K562 (cell line): ENCODE measurements around the gene ZBTB22. TPM values are rescaled to one million over a fixed set of nuclear protein-coding genes. Genes with fewer than 3 reads are reported as not detected.

Experiments used
- ADNP ChIP-seq: fragments of 200-800 bp; sonication (Bioruptor generic); IDR thresholded peaks from 2 replicates; pipeline ENCODE4 v1.6.1; 2016; ENCODE audit warnings: missing genetic modification characterization, missing compliant biosample characterization
- AFF1 ChIP-seq, 2 experiments: fragments of 450-650 bp; IDR thresholded peaks; 2 replicates each; pipeline ENCODE4 v1.6.1; 2018; ENCODE audit warnings: mild to moderate bottlenecking in 2 of 2, low read depth in 1 of 2; ENCODE audit not compliant: partially characterized antibody in 2 of 2
- CEBPB ChIP-seq: fragments of 450-650 bp; IDR thresholded peaks from 2 replicates; pipeline ENCODE4 v1.6.1; 2016; ENCODE audit warnings: missing genetic modification characterization, missing compliant biosample characterization
- FOXK1 ChIP-seq: sonication (generic); formaldehyde crosslinking; IDR thresholded peaks from 2 replicates; pipeline ENCODE4 v1.8.0; 2022; ENCODE audit warnings: missing genetic modification reagents, mild to moderate bottlenecking, borderline replicate concordance
- HDAC3 ChIP-seq: fragments of 450-650 bp; IDR thresholded peaks from 2 replicates; pipeline ENCODE4 v1.6.1; 2018; ENCODE audit warnings: borderline replicate concordance, mild to moderate bottlenecking, moderate library complexity; ENCODE audit not compliant: partially characterized antibody
- MEF2D ChIP-seq: conservative IDR thresholded peaks from 2 replicates; pipeline ENCODE4 v1.6.1; 2016; ENCODE audit warnings: low read depth, missing genetic modification characterization, missing compliant biosample characterization
- NR3C1 ChIP-seq: sonication (generic); formaldehyde crosslinking; IDR thresholded peaks from 2 replicates; pipeline ENCODE4 v1.8.1; 2022; ENCODE audit warnings: missing genetic modification reagents
- NR4A1 ChIP-seq, 2 experiments: fragments of 250-450 bp in 1 of 2; fragments of 450-650 bp in 1 of 2; sonication (Bioruptor Pico) in 1 of 2; IDR thresholded peaks; 2 replicates each; pipeline versions ENCODE4 v1.4.0 to v1.6.1; 2016 to 2020; ENCODE audit warnings: mild to moderate bottlenecking in 2 of 2, missing compliant biosample characterization in 1 of 2, missing genetic modification characterization in 1 of 2, moderate library complexity in 1 of 2
- POLR2AphosphoS2 ChIP-seq: IDR thresholded peaks from 2 replicates; pipeline ENCODE4 v1.6.1; 2012; ENCODE audit warnings: low read length, improper control_type of control experiment
- POLR2B ChIP-seq: fragments of 450-650 bp; IDR thresholded peaks from 2 replicates; pipeline ENCODE4 v1.6.1; 2018; ENCODE audit warnings: low read depth; ENCODE audit not compliant: partially characterized antibody
- TCF7 ChIP-seq: sonication (generic); IDR thresholded peaks from 2 replicates; pipeline ENCODE4 v1.6.1; 2016; ENCODE audit warnings: antibody characterized with exemption, borderline replicate concordance
- YBX1 ChIP-seq: fragments of 450-650 bp; IDR thresholded peaks from 2 replicates; pipeline ENCODE4 v1.7.1; 2016; ENCODE audit warnings: mild to moderate bottlenecking
- polyA plus RNA-seq, 8 experiments: library from polyadenylated mRNA; depleted of rRNA in 4 of 8; stranded (reverse) in 5 of 8; unstranded in 3 of 8; fragments of >200 nt; fragmentation: Nextera tagmentation in 2 of 8; fragmentation: Illumina TruSeq in 1 of 8; extraction: Ambion mirVana in 2 of 8; extraction: Trizol in 1 of 8; gene quantifications; 2 replicates each; pipeline versions ENCODE4 v1.2.1 to v1.2.3, GENCODE V29; 2011 to 2014; ENCODE audit warnings: inconsistent platforms in 1 of 8, missing spikeins in 1 of 8
- total RNA-seq, 7 experiments: library from RNA; depleted of rRNA in 6 of 7; stranded (reverse); fragments of >200 nt in 6 of 7; fragmentation: Illumina TruSeq in 2 of 7; extraction: Trizol in 2 of 7; gene quantifications; 2 replicates each; pipeline versions ENCODE4 v1.2.1 to v1.2.3, GENCODE V29; 2011 to 2021; ENCODE audit warnings: low replicate concordance in 1 of 7
- TF ChIP-seq, protein P1 (sequence below): sonication (generic); formaldehyde crosslinking; IDR thresholded peaks from 2 replicates; pipeline ENCODE4 v1.8.0; 2022; ENCODE audit warnings: mild to moderate bottlenecking, missing genetic modification reagents
- TF ChIP-seq, protein P2 (sequence below): fragments of 450-650 bp; formaldehyde crosslinking; IDR thresholded peaks from 2 replicates; pipeline ENCODE4 v1.4.0; 2022; ENCODE audit warnings: mild to moderate bottlenecking, moderate library complexity
- TF ChIP-seq, protein P3 (sequence below): conservative IDR thresholded peaks from 2 replicates; pipeline ENCODE4 v1.6.1; 2011; ENCODE audit warnings: low read depth, mild to moderate bottlenecking, low read length; ENCODE audit not compliant: control insufficient read depth
- TF ChIP-seq, protein P4 (sequence below): fragments of 450-650 bp; IDR thresholded peaks from 2 replicates; pipeline ENCODE4 v1.6.1; 2018; ENCODE audit warnings: mild to moderate bottlenecking, low read depth; ENCODE audit not compliant: partially characterized antibody

Gene ZBTB22
- total and polyA plus RNA-seq, 9 of the 15 experiments (the other 6 are each of a cell fraction or from before 2014, with no cell fraction given): 0.21 to 11.9 (median 7.1) TPM

- no peak for TF ChIP-seq AFF1 (IDR thresholded peaks at IDR 0.05; ENCODE audit: low read depth in 1 of 2, partially characterized antibody in 2 of 2)
- no peak for TF ChIP-seq NR3C1 (CRISPR knock-in tag)
- TF ChIP-seq, protein P1, sequence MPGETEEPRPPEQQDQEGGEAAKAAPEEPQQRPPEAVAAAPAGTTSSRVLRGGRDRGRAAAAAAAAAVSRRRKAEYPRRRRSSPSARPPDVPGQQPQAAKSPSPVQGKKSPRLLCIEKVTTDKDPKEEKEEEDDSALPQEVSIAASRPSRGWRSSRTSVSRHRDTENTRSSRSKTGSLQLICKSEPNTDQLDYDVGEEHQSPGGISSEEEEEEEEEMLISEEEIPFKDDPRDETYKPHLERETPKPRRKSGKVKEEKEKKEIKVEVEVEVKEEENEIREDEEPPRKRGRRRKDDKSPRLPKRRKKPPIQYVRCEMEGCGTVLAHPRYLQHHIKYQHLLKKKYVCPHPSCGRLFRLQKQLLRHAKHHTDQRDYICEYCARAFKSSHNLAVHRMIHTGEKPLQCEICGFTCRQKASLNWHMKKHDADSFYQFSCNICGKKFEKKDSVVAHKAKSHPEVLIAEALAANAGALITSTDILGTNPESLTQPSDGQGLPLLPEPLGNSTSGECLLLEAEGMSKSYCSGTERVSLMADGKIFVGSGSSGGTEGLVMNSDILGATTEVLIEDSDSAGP (CRISPR knock-in tag): 0 out of 2 replicates have a peak, but pooled peaks have one; percentile 8
- TF ChIP-seq, protein P2, sequence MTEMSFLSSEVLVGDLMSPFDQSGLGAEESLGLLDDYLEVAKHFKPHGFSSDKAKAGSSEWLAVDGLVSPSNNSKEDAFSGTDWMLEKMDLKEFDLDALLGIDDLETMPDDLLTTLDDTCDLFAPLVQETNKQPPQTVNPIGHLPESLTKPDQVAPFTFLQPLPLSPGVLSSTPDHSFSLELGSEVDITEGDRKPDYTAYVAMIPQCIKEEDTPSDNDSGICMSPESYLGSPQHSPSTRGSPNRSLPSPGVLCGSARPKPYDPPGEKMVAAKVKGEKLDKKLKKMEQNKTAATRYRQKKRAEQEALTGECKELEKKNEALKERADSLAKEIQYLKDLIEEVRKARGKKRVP (CRISPR knock-in tag): no peak
- TF ChIP-seq CEBPB (tag): peak; percentile 49
- no peak for TF ChIP-seq ADNP (tag)
- TF ChIP-seq MEF2D (tag): no peak
- TF ChIP-seq FOXK1 (CRISPR knock-in tag): 0 out of 2 replicates have a peak, but pooled peaks have one; percentile 50
- TF ChIP-seq YBX1: no peak
- no peak for TF ChIP-seq TCF7
- no peak for TF ChIP-seq HDAC3
- TF ChIP-seq, protein P3, sequence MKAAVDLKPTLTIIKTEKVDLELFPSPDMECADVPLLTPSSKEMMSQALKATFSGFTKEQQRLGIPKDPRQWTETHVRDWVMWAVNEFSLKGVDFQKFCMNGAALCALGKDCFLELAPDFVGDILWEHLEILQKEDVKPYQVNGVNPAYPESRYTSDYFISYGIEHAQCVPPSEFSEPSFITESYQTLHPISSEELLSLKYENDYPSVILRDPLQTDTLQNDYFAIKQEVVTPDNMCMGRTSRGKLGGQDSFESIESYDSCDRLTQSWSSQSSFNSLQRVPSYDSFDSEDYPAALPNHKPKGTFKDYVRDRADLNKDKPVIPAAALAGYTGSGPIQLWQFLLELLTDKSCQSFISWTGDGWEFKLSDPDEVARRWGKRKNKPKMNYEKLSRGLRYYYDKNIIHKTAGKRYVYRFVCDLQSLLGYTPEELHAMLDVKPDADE: no peak
- TF ChIP-seq, protein P4, sequence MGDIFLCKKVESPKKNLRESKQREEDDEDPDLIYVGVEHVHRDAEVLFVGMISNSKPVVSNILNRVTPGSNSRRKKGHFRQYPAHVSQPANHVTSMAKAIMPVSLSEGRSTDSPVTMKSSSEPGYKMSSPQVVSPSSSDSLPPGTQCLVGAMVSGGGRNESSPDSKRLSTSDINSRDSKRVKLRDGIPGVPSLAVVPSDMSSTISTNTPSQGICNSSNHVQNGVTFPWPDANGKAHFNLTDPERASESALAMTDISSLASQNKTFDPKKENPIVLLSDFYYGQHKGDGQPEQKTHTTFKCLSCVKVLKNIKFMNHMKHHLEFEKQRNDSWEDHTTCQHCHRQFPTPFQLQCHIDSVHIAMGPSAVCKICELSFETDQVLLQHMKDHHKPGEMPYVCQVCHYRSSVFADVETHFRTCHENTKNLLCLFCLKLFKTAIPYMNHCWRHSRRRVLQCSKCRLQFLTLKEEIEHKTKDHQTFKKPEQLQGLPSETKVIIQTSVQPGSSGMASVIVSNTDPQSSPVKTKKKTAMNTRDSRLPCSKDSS: no peak
- 0 out of 2 replicates have a peak, but pooled peaks have one; percentile 24 for TF ChIP-seq NR4A1 (CRISPR knock-in tag; IDR thresholded peaks at IDR 0.05)
- TF ChIP-seq NR4A1 (tag; IDR thresholded peaks at IDR 0.05): no peak
- peak; percentile 59 for TF ChIP-seq POLR2B
- TF ChIP-seq POLR2AphosphoS2: peak; percentile 65
These were observed 43.3 kb downstream of the ZBTB22 start (continued) for GRCh38 chr6:33273924-33274902.
